Tibial nerve (tissue), 4 donors: ENCODE results near the gene DERL3. TPM values are rescaled to one million over a fixed set of nuclear protein-coding genes. Genes with fewer than 3 reads are reported as not detected.
"Not testable (repeated sequence)": the region's sequence is repeated elsewhere in the genome, so short reads cannot be mapped to it uniquely, and the experiment has no call there.

Experiments
- DNase-seq, 2 donors: peaks; one replicate each; pipeline ENCODE4 v3.0.0-alpha.2; 2019; ENCODE audit warnings: low spot score in 2 of 2
- H3K27ac ChIP-seq, 4 donors: fragments of 200-600 bp; sonication (generic) in 3 of 4; one replicate each; pipeline ENCODE4 v1.5.1; 2017 to 2019; ENCODE audit warnings: mild to moderate bottlenecking in 1 of 4
- H3K27me3 ChIP-seq, 2 donors: fragments of 200-600 bp; sonication (generic) in 1 of 2; one replicate each; pipeline versions ENCODE4 v1.5.1 to v1.6.0; 2017 to 2019
- H3K36me3 ChIP-seq, 3 donors: fragments of 200-600 bp; sonication (generic); one replicate each; pipeline ENCODE4 v1.5.1; 2018 to 2019
- H3K4me1 ChIP-seq, 4 donors: fragments of 200-600 bp; sonication (generic) in 3 of 4; one replicate each; pipeline ENCODE4 v1.5.1; 2017 to 2019
- H3K4me3 ChIP-seq, 4 donors: fragments of 200-600 bp; sonication (generic) in 3 of 4; one replicate each; pipeline ENCODE4 v1.5.1; 2017 to 2019; ENCODE audit warnings: mild to moderate bottlenecking in 1 of 4, moderate library complexity in 1 of 4
- H3K9me3 ChIP-seq, 4 donors: fragments of 200-600 bp; sonication (generic) in 3 of 4; one replicate each; pipeline ENCODE4 v1.5.1; 2017 to 2019
- CTCF ChIP-seq, 5 experiments: fragments of 200-600 bp in 3 of 5; fragments of 450-650 bp in 2 of 5; sonication (generic) in 3 of 5; IDR thresholded peaks; one replicate each; pipeline ENCODE4 v1.5.1; 2016 to 2019; ENCODE audit warnings: antibody characterized with exemption in 5 of 5, mild to moderate bottlenecking in 3 of 5, moderate library complexity in 2 of 5
- EP300 ChIP-seq, 2 donors: sonication (generic); formaldehyde crosslinking; IDR thresholded peaks; one replicate each; pipeline ENCODE4 v1.6.1; 2017; ENCODE audit warnings: antibody characterized with exemption in 2 of 2, mild to moderate bottlenecking in 1 of 2
- POLR2A ChIP-seq, 2 donors: fragments of 450-650 bp; IDR thresholded peaks; one replicate each; pipeline ENCODE4 v1.6.1; 2017; ENCODE audit warnings: antibody characterized with exemption in 2 of 2, mild to moderate bottlenecking in 2 of 2, moderate library complexity in 2 of 2
- WGBS, 2 donors: methylation state at CpG; one replicate each; pipeline ENCODE4 v1.1.5; 2018; 5-methylcytosine and 5-hydroxymethylcytosine counted together
- total RNA-seq, 4 donors: library from RNA; depleted of rRNA; stranded (reverse); fragments of >200 nt; gene quantifications; one replicate each; pipeline ENCODE4 v1.1.0, GENCODE V29; 2016

DERL3 gene
- total RNA-seq, 4 donors from 2014 or later: 0.60 to 2.3 TPM; not detected in 2

GRCh38 chr22:23877566-23877965 lies 38.8 kb upstream of the DERL3 start:
- Histone ChIP-seq H3K36me3 (peaks cover 0 to 48% (median 0%) of the 10 kb centered on the region in 3 donors), H3K4me3 (no peak overlapping the region), H3K27ac (no peak overlapping the region), H3K27me3 (no peaks in the 10 kb centered on the region), H3K4me1 (no peaks in the 10 kb centered on the region), H3K9me3 (no peaks in the 10 kb centered on the region)
- 91 to 95% methylated on average over 3 to 8 of the region's 8 CpGs for WGBS, 2 donors
- TF ChIP-seq CTCF (IDR thresholded peaks at IDR 0.05) (no peak), POLR2A (IDR thresholded peaks at IDR 0.05) (no peak), EP300 (IDR thresholded peaks at IDR 0.05) (no peak)
- DNase-seq: no peak

- no peak for DNase-seq
- WGBS, 2 donors: 88 to 100% methylated on average over 1 to 2 of the region's 2 CpGs
- Histone ChIP-seq H3K4me1 (no peaks in the 10 kb centered on the region), H3K4me3 (no peak overlapping the region), H3K36me3 (peaks cover 0 to 48% (median 0%) of the 10 kb centered on the region in 3 donors), H3K27me3 (no peaks in the 10 kb centered on the region), H3K27ac (no peak overlapping the region), H3K9me3 (no peaks in the 10 kb centered on the region)
- TF ChIP-seq POLR2A (IDR thresholded peaks at IDR 0.05) (no peak), CTCF (IDR thresholded peaks at IDR 0.05) (no peak), EP300 (IDR thresholded peaks at IDR 0.05) (no peak)
Observed at GRCh38 chr22:23875801-23876200, 37.0 kb upstream of the DERL3 start.

GRCh38 chr22:23874871-23875270 lies 36.1 kb upstream of the DERL3 start:
- no peaks in the 10 kb centered on the region for H3K9me3 ChIP-seq

GRCh38 chr22:23868580-23868979 lies 29.8 kb upstream of the DERL3 start:
- 83 to 93% methylated on average over 4 of the region's 4 CpGs for WGBS, 2 donors
- H3K4me1 ChIP-seq: no peaks in the 10 kb centered on the region
- no peaks in the 10 kb centered on the region for H3K27me3 ChIP-seq
- no peak overlapping the region for H3K4me3 ChIP-seq
- H3K27ac ChIP-seq: no peak overlapping the region
- no peak for DNase-seq
- H3K9me3 ChIP-seq: no peaks in the 10 kb centered on the region
- TF ChIP-seq POLR2A (IDR thresholded peaks at IDR 0.05) (no peak), EP300 (IDR thresholded peaks at IDR 0.05) (no peak), CTCF (IDR thresholded peaks at IDR 0.05) (no peak)
- peaks cover 0 to 69% (median 10%) of the 10 kb centered on the region in 3 donors for H3K36me3 ChIP-seq

More at GRCh38 chr22:23874871-23875270, 36.1 kb upstream of the DERL3 start:
- H3K27me3 ChIP-seq: no peaks in the 10 kb centered on the region
- no peaks in the 10 kb centered on the region for H3K4me1 ChIP-seq
- DNase-seq: no peak
- H3K4me3 ChIP-seq: no peak overlapping the region
- 73% methylated on average over 4 of the region's 4 CpGs for WGBS, 2 donors
- H3K27ac ChIP-seq: no peak overlapping the region
- TF ChIP-seq CTCF (IDR thresholded peaks at IDR 0.05) (no peak), EP300 (IDR thresholded peaks at IDR 0.05) (no peak), POLR2A (IDR thresholded peaks at IDR 0.05) (no peak)
- peaks cover 0 to 58% (median 0%) of the 10 kb centered on the region in 3 donors for H3K36me3 ChIP-seq

GRCh38 chr22:23864499-23865154 lies 25.8 kb upstream of the DERL3 start:
- H3K27ac ChIP-seq, H3K9me3 ChIP-seq, H3K27me3 ChIP-seq, H3K4me3 ChIP-seq, DNase-seq, H3K4me1 ChIP-seq: not testable (repeated sequence)
- H3K36me3 ChIP-seq: peaks cover 0 to 58% (median 10%) of the 10 kb centered on the region in 3 donors
- 70 to 93% methylated on average over 11 of the region's 11 CpGs for WGBS, 2 donors
